ENCODE measurements around the gene RTEL1. TPM values are rescaled to one million over a fixed set of nuclear protein-coding genes. Genes with fewer than 3 reads are reported as not detected.
A peak's percentile ranks its signal among the peaks of the same experiment; 100 is the strongest.

Gene RTEL1
- total and polyA plus RNA-seq, 9 donors, result 6.2 to 44.2 (median 21.3) TPM

DNA sequence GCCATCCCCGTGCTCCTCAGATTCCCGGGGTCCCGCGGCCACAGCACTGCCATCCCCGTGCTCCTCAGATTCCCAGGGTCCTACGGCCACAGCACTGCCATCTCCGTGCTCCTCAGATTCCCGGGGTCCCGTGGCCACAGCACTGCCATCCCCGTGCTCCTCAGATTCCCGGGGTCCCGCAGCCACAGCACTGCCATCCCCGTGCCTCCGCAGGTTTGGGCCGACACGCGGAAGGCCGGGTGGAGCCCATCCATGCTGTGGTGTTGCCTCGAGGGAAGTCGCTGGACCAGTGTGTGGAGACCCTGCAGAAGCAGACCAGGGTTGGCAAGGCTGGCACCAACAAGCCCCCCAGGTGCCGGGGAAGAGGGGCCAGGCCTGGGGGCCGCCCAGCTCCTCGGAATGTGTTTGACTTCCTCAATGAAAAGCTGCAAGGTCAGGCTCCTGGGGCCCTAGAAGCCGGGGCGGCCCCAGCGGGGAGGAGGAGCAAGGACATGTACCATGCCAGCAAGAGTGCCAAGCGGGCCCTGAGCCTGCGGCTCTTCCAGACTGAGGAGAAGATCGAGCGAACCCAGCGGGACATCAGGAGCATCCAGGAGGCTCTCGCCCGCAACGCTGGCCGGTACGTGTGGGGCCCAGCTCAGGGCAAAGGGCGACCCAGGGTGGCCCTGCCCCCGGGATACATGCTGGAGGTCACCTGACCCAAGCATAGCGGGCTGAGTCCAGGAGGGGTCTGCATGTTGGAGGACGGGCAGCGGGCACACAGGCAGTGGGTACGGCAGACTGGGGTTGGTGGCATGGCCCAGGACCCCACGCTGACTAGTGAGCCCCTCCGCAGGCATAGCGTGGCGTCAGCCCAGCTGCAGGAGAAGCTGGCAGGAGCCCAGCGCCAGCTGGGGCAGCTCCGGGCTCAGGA lies 77.1 kb downstream of the RTEL1 start:
- Histone ChIP-seq H3K27me3 (no peaks in the 10 kb centered on the region), H3K36me3 (no peaks in the 10 kb centered on the region), H3K4me3 (no peak overlapping the region), H3K9me3 (no peaks in the 10 kb centered on the region), H3K4me1 (ENCODE audit: insufficient read depth) (peaks cover 3% of the 10 kb centered on the region), H3K27ac (no peak overlapping the region)
- peak in 3 of 5 donors; percentile 42 to 44 (median 42) for DNase-seq
- 78 to 93% (median 89%) methylated on average over 43 to 48 of the region's 48 CpGs for WGBS, 3 donors
- intact Hi-C loops (cut with DNase I), result no loop called here
- TF ChIP-seq EP300 (IDR thresholded peaks at IDR 0.05) (no peak), POLR2A (IDR thresholded peaks at IDR 0.05) (no peak)
- TF ChIP-seq, protein P1, sequence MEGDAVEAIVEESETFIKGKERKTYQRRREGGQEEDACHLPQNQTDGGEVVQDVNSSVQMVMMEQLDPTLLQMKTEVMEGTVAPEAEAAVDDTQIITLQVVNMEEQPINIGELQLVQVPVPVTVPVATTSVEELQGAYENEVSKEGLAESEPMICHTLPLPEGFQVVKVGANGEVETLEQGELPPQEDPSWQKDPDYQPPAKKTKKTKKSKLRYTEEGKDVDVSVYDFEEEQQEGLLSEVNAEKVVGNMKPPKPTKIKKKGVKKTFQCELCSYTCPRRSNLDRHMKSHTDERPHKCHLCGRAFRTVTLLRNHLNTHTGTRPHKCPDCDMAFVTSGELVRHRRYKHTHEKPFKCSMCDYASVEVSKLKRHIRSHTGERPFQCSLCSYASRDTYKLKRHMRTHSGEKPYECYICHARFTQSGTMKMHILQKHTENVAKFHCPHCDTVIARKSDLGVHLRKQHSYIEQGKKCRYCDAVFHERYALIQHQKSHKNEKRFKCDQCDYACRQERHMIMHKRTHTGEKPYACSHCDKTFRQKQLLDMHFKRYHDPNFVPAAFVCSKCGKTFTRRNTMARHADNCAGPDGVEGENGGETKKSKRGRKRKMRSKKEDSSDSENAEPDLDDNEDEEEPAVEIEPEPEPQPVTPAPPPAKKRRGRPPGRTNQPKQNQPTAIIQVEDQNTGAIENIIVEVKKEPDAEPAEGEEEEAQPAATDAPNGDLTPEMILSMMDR (IDR thresholded peaks at IDR 0.05), result no peak

DNA sequence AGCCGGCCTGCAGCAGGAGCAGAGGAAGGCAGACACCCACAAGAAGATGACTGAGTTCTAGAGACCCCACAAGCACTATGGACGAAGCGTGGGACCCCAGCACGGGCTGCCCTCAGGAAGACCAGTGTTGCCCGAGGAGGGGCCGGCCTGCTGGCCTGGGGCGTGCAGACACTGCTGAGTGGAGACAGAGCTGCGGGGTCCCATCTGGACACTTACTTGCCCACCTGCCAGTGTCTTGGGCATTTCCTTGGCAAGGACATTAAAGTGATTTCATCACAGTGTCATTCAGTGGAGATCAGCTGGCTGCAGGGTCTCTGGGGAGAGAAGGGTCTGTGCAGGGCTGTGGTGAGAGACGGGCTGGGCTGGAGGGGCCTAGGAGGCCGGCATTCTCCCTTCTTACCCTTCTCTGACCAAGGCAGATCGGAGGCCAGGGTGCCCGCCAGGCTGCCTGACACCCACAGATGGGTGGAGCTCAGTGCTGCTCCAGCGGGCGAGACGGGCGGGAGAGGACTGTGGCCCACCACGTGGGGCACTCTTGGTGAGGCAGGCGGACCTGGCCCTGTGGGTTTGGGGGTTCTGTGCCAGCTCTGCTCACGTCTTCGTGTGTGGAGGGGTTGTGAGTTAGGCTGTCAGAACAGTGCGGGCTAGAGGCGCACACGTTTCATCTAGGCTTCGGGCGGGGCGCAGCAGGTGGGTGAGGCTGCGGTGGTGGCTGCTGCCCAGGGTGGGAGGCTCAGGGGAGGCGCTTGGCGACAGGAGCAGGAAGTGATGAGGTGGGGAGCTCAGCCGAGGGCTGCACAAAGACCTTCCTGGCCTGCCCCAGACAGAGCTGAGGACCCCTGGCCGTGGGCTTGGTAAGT lies 78.0 kb downstream of the RTEL1 start, which contains the start of gene LIME1:
Gene LIME1 (plus strand): TSS at position 806 of the 860 bp plus-strand sequence. CDS start 886 bp downstream, outside the sequence.
- H3K4me1 ChIP-seq (ENCODE audit: insufficient read depth), result peaks cover 3% of the 10 kb centered on the region
- intact Hi-C loops (cut with DNase I), result no loop called here
- H3K4me3 ChIP-seq, result no peak within 1 kb of the TSS
- H3K36me3 ChIP-seq, result no peaks in the 10 kb centered on the region
- no peak within 1 kb of the TSS for H3K27ac ChIP-seq
- WGBS, 3 donors, result 83 to 84% (median 83%) methylated on average over 31 of the region's 31 CpGs
- H3K9me3 ChIP-seq, result no peaks in the 10 kb centered on the region
- TF ChIP-seq POLR2A (IDR thresholded peaks at IDR 0.05) (no peak), EP300 (IDR thresholded peaks at IDR 0.05) (no peak)
- TF ChIP-seq, protein P1 (IDR thresholded peaks at IDR 0.05), result no peak
- peak in 3 of 5 donors; percentile 23 to 41 (median 39) for DNase-seq
- H3K27me3 ChIP-seq, result no peaks in the 10 kb centered on the region

DNA sequence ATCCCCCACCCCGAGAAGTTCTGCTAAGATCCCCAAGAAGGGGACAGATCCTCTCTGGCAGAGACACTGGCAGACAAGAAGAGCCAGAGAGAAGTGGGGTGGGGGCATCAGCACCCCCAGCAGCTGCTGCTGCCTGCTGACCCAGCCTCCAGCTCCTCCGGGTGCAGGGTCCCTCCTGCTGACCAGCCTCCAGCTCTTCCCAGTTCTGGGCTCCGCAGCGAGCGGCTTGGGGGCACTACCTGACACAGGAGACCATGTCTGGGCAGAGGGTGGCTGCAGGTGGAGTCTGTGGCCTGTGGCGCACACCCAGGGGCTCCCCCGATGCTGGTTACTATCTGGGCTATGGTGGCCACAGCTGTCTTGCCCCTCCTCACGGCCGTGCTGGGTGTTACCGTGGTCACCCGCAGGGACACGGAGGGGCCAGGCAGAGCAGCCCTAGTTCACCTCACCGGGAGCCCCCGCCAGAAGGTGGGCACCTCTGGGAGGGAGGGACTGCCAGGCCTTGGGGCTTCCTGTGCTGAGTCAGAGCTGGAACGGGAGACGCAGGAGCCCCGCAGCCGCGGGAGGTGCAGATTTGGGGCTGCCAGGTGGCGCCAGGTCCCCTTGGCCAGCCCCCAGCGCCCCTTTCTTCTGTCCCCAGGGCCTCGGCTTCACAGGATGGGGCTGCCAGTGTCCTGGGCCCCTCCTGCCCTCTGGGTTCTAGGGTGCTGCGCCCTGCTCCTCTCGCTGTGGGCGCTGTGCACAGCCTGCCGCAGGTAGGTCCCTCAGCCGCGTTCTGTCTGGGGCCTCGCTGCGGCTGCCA lies 79.0 kb downstream of the RTEL1 start:
- TF ChIP-seq EP300 (IDR thresholded peaks at IDR 0.05) (no peak), POLR2A (IDR thresholded peaks at IDR 0.05) (no peak)
- TF ChIP-seq, protein P1 (IDR thresholded peaks at IDR 0.05), result no peak
- H3K4me3 ChIP-seq, result no peak overlapping the region
- no peak overlapping the region for H3K27ac ChIP-seq

DNA sequence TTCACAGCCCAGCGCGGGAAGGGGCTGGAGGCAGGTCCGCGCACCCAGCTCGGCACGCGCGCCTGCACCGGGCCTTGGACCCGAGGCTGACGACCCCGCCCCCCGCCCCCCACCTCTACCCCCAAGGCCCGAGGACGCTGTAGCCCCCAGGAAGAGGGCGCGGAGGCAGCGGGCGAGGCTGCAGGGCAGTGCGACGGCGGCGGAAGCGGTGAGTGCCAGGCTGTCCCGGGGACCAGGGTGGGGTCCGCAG lies 79.5 kb downstream of the RTEL1 start:
- no peak overlapping the region for H3K27ac ChIP-seq
- no peaks in the 10 kb centered on the region for H3K27me3 ChIP-seq
- WGBS, 3 donors, result 31 to 68% (median 65%) methylated on average over 25 to 26 of the region's 26 CpGs
- TF ChIP-seq, protein P1 (IDR thresholded peaks at IDR 0.05), result no peak
- no peak for TF ChIP-seq EP300 (IDR thresholded peaks at IDR 0.05)
- TF ChIP-seq POLR2A (IDR thresholded peaks at IDR 0.05), result no peak
- no peak overlapping the region for H3K4me3 ChIP-seq
- no peaks in the 10 kb centered on the region for H3K9me3 ChIP-seq
- DNase-seq, result peak in 3 of 5 donors; percentile 50 to 54 (median 53)
- H3K36me3 ChIP-seq, result no peaks in the 10 kb centered on the region
- intact Hi-C loops (cut with DNase I), result no loop called here
- H3K4me1 ChIP-seq (ENCODE audit: insufficient read depth), result peaks cover 11% of the 10 kb centered on the region

More for the DNA sequence above, 79.0 kb downstream of the RTEL1 start:
- intact Hi-C loops (cut with DNase I), result no loop called here
- peak in 4 of 5 donors; percentile 24 to 47 (median 45) for DNase-seq
- 70 to 83% (median 75%) methylated on average over 24 to 30 of the region's 30 CpGs for WGBS, 3 donors
- H3K9me3 ChIP-seq, result no peaks in the 10 kb centered on the region
- no peaks in the 10 kb centered on the region for H3K36me3 ChIP-seq
- peaks cover 10% of the 10 kb centered on the region for H3K4me1 ChIP-seq (ENCODE audit: insufficient read depth)
- no peaks in the 10 kb centered on the region for H3K27me3 ChIP-seq
